MCF 10A (cell line): ENCODE data around the gene RFC1. TPM values are rescaled to one million over a fixed set of nuclear protein-coding genes. Genes with fewer than 3 reads are reported as not detected.
"Not testable (repeated sequence)": the region's sequence is repeated elsewhere in the genome, so short reads cannot be mapped to it uniquely, and the experiment has no call there.

ENCODE experiments used
- BruUV-seq: library from RNA; stranded (reverse); fragments of 400-500 nt; replicated peaks from 2 replicates; lab custom pipeline; 2021; lab: Mats Ljungman, UMichigan
- CTCF ChIA-PET: fragments of 300-600 bp; sonication (Branson Sonifier 250); formaldehyde crosslinking; extraction: SDS; loops from one replicate; lab custom pipeline; 2021; ENCODE audit warnings: antibody characterized with exemption, inconsistent platforms; lab: Yijun Ruan, JAX
- POLR2A ChIA-PET: fragments of 300-600, 350-650 bp; sonication (Branson Sonifier 250); formaldehyde crosslinking; extraction: SDS; loops from one replicate; lab custom pipeline; 2020; ENCODE audit warnings: antibody characterized with exemption, inconsistent platforms; lab: Yijun Ruan, JAX
- DNase-seq: peaks from one replicate; pipeline ENCODE4 v3.0.0-alpha.2; 2018; ENCODE audit not compliant: unreplicated experiment
- H3K27ac Mint-ChIP-seq: one replicate; pipeline ENCODE4 v1.8.0; 2022; ENCODE audit warnings: mild to moderate bottlenecking, low read depth, mixed read lengths; ENCODE audit not compliant: unreplicated experiment
- H3K27me3 Mint-ChIP-seq: one replicate; pipeline ENCODE4 v1.8.0; 2022; ENCODE audit warnings: mixed read lengths; ENCODE audit not compliant: insufficient read depth, unreplicated experiment
- H3K36me3 Mint-ChIP-seq: one replicate; pipeline ENCODE4 v1.8.0; 2022; ENCODE audit warnings: mild to moderate bottlenecking, moderate library complexity, mixed read lengths; ENCODE audit not compliant: insufficient read depth, unreplicated experiment
- H3K4me1 Mint-ChIP-seq: one replicate; pipeline ENCODE4 v1.8.0; 2022; ENCODE audit warnings: mixed read lengths; ENCODE audit not compliant: insufficient read depth, unreplicated experiment
- H3K4me3 Mint-ChIP-seq: one replicate; pipeline ENCODE4 v1.8.0; 2022; ENCODE audit warnings: mild to moderate bottlenecking, moderate library complexity, mixed read lengths; ENCODE audit not compliant: unreplicated experiment
- H3K9me3 Mint-ChIP-seq: one replicate; pipeline ENCODE4 v1.8.0; 2022; ENCODE audit warnings: mixed read lengths; ENCODE audit not compliant: unreplicated experiment
- intact Hi-C: fragments of 100-400 bp; cut with micrococcal nuclease; formaldehyde crosslinking; loops from 2 replicates; pipeline ENCODE4 v1.14.1; 2022
- total RNA-seq: library from RNA; stranded (reverse); gene quantifications from 2 replicates; pipeline ENCODE4 v1.2.3, GENCODE V29; 2022
- TF ChIP-seq, protein P1 (sequence below): fragments of 200-600 bp; IDR thresholded peaks from one replicate; pipeline ENCODE4 v1.8.0; 2022; ENCODE audit warnings: antibody characterized with exemption, mild to moderate bottlenecking; ENCODE audit not compliant: unreplicated experiment

Gene RFC1
- total RNA-seq, 1 experiment from 2014 or later = 99.5 TPM

DNA sequence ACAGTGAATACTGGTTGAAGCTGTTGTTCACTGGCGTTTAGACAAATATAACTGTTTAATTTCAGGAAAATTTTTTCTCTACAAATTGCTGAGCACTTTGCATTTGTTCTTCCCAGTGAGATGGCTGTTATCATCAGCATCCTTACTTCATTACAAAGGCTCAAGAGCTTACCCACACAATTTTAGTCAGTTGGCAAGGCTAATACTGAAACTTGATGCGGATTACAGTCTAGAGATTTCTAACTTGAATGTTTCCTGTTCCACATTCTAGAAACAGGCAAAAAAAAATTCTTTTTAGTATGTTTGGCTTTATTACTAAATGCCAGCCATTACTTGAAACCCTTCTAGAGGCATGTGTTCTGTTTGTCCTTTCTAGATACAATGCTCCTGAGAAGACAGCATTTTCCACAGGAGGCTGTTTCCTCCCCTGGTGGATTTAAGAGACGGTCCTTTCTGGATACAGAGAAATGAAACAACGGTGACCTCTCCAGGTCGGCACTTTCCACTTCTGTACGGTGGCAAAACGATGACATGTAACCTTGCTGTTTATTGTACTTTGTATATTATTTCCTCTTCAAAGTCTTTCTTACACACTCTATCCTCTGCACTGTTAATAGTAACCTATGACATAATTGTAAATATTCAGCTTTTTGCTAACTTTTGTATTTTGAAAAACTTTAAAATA is 80.9 kb downstream of the RFC1 start:
- H3K4me3 Mint-ChIP-seq = no peak overlapping the region
- no peaks in the 10 kb centered on the region for H3K9me3 Mint-ChIP-seq
- TF ChIP-seq, protein P1, sequence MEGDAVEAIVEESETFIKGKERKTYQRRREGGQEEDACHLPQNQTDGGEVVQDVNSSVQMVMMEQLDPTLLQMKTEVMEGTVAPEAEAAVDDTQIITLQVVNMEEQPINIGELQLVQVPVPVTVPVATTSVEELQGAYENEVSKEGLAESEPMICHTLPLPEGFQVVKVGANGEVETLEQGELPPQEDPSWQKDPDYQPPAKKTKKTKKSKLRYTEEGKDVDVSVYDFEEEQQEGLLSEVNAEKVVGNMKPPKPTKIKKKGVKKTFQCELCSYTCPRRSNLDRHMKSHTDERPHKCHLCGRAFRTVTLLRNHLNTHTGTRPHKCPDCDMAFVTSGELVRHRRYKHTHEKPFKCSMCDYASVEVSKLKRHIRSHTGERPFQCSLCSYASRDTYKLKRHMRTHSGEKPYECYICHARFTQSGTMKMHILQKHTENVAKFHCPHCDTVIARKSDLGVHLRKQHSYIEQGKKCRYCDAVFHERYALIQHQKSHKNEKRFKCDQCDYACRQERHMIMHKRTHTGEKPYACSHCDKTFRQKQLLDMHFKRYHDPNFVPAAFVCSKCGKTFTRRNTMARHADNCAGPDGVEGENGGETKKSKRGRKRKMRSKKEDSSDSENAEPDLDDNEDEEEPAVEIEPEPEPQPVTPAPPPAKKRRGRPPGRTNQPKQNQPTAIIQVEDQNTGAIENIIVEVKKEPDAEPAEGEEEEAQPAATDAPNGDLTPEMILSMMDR = no peak
- H3K27ac Mint-ChIP-seq = no peak overlapping the region
- H3K36me3 Mint-ChIP-seq = peaks cover 83% of the 10 kb centered on the region
- H3K4me1 Mint-ChIP-seq = no peaks in the 10 kb centered on the region
- POLR2A ChIA-PET = interaction anchor here (1.0 kb wide), 1 partner anchor 17 kb away, joined by 3 read pairs; no protein-coding TSS in a partner anchor
- H3K27me3 Mint-ChIP-seq = no peaks in the 10 kb centered on the region
- DNase-seq = no peak
- CTCF ChIA-PET = interaction anchor here (0.8 kb wide), 1 partner anchor 18 kb away, joined by 3 read pairs; no protein-coding TSS in a partner anchor
- intact Hi-C loops = no loop called here
- BruUV-seq = no TSS peak

DNA sequence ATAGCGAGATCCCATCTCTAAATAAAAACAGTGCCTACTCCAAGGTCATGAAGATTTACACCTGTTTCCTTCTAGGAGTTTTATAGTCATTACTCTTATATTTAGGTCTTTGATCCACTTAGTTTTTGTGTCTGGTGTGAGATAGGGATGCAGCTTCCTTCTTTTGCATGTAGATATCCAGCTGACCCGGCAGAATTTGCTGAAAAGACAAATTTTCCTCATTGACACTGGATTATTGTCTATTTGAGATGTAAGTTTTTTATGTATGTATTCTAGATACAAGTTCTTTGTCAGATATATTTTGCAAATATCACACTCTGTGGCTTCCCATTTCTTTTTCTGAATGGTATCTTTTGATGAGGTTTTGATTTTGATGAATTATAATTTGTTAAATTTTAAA is 85.4 kb downstream of the RFC1 start:
- TF ChIP-seq, protein P1 = no peak
- intact Hi-C loops = no loop called here
- no peaks in the 10 kb centered on the region for H3K4me1 Mint-ChIP-seq
- no peak overlapping the region for H3K4me3 Mint-ChIP-seq
- peaks cover 59% of the 10 kb centered on the region for H3K36me3 Mint-ChIP-seq
- ChIA-PET CTCF (no interaction called here), POLR2A (no interaction called here)
- no peak for DNase-seq
- H3K9me3 Mint-ChIP-seq = no peaks in the 10 kb centered on the region
- no peak overlapping the region for H3K27ac Mint-ChIP-seq
- H3K27me3 Mint-ChIP-seq = no peaks in the 10 kb centered on the region
- BruUV-seq = no TSS peak

DNA sequence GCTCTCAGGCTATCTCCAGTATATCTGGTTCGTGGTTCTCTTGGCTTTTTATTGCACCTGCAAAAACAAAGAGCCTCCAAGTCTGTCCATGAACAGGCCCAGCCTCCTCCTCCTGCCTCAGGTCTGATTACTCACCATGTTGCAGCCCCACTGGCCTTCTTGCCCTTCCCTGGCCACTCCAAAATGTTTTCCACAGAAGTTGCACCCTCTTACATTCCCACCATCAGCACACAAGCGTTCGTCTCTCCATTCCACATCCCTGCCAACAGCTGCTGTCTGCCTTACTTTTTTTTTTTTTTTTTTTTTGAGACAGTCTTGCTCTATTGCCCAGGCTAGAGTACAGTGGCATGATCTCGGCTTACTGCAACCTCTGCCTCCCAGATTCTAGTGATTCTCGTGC is 86.7 kb downstream of the RFC1 start:
- peaks cover 59% of the 10 kb centered on the region for H3K36me3 Mint-ChIP-seq
- DNase-seq = no peak
- no peak overlapping the region for H3K4me3 Mint-ChIP-seq
- ChIA-PET CTCF (interaction anchor here (0.6 kb wide), 1 partner anchor 59 kb away, joined by 5 read pairs; no protein-coding TSS in a partner anchor), POLR2A (no interaction called here)
- no peaks in the 10 kb centered on the region for H3K9me3 Mint-ChIP-seq
- TF ChIP-seq, protein P1 = no peak
- intact Hi-C loops = no loop called here
- H3K27me3 Mint-ChIP-seq = no peaks in the 10 kb centered on the region
- BruUV-seq = no TSS peak
- no peak overlapping the region for H3K27ac Mint-ChIP-seq
- no peaks in the 10 kb centered on the region for H3K4me1 Mint-ChIP-seq

DNA sequence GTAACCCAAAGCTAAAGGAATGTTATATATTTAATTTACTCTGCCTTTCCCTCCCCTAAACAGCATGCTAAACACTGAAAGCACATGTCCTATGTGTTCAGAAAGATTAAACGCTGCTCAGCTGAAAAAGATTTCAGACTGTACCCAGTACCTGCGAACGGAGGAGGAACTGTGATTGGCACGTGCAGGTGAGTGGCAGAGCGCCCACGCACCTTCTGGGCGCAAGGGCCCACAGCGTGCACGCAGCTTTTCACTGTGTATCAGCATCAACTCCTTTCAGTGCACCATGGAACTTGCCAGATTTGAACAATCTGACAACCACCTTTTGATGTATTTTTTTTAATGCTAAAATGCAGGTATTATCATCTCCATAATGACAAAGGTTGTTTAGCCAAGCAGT is 87.7 kb downstream of the RFC1 start:
- Mint-ChIP-seq H3K27me3 (no peaks in the 10 kb centered on the region), H3K9me3 (no peaks in the 10 kb centered on the region), H3K4me1 (no peaks in the 10 kb centered on the region), H3K36me3 (peaks cover 56% of the 10 kb centered on the region), H3K27ac (no peak overlapping the region), H3K4me3 (no peak overlapping the region)
- DNase-seq = no peak
- TF ChIP-seq, protein P1 = no peak
- ChIA-PET POLR2A (no interaction called here), CTCF (no interaction called here)
- intact Hi-C loops = no loop called here
- BruUV-seq = no TSS peak

DNA sequence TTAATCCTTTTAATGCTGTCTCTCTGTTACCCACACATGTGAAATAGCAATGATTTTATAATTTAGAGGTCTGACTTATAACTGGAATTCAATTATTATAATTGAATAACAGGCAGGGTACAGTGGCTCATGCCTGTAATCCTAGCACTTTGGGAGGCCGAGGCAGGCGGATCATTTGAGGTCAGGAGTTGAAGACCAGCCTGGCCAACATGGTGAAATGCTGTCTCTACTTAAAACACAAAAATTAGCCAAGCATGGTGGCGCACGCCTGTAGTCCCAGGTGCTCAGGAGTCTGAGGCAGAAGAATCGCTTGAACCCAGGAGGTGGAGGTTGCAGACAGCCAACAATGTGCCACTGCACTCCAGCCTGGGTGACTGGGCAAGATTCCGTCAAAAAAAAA is 88.5 kb downstream of the RFC1 start:
- DNase-seq, H3K9me3 Mint-ChIP-seq, CTCF ChIA-PET, H3K4me3 Mint-ChIP-seq, H3K27ac Mint-ChIP-seq, H3K4me1 Mint-ChIP-seq, BruUV-seq, H3K27me3 Mint-ChIP-seq, intact Hi-C loops: not testable (repeated sequence)
- POLR2A ChIA-PET = interaction anchor here (0.7 kb wide), 1 partner anchor 76 kb away, joined by 3 read pairs; no protein-coding TSS in a partner anchor
- H3K36me3 Mint-ChIP-seq = peaks cover 56% of the 10 kb centered on the region
